Peyer's patch (tissue), 4 donors: ENCODE data around the gene C6orf163. TPM values are rescaled to one million over a fixed set of nuclear protein-coding genes. Genes with fewer than 3 reads are reported as not detected.
A peak's percentile ranks its signal among the peaks of the same experiment; 100 is the strongest.

Source experiments
- DNase-seq, 3 donors: peaks; one replicate each; pipeline ENCODE4 v3.0.0-alpha.2; 2017 to 2019
- H3K27ac ChIP-seq, 4 donors: fragments of 200-600 bp; sonication (generic); one replicate each; pipeline ENCODE4 v1.5.1; 2016 to 2019
- H3K27me3 ChIP-seq, 2 donors: fragments of 200-600 bp; sonication (generic); one replicate each; pipeline ENCODE4 v1.5.1; 2019
- H3K36me3 ChIP-seq, 3 donors: fragments of 200-600 bp; sonication (generic); one replicate each; pipeline ENCODE4 v1.5.1; 2016 to 2019
- H3K4me1 ChIP-seq, 4 donors: fragments of 200-600 bp; sonication (generic); one replicate each; pipeline ENCODE4 v1.5.1; 2016 to 2019
- H3K4me3 ChIP-seq, 4 donors: fragments of 200-600 bp; sonication (generic); 1 replicate in 3 of 4; 2 replicates in 1 of 4; pipeline ENCODE4 v1.5.1; 2016 to 2019; ENCODE audit warnings: mild to moderate bottlenecking in 1 of 4
- H3K9me3 ChIP-seq, 4 donors: fragments of 200-600 bp; sonication (generic); one replicate each; pipeline ENCODE4 v1.5.1; 2016 to 2019; ENCODE audit warnings: mild to moderate bottlenecking in 1 of 4
- CTCF ChIP-seq, 6 experiments: fragments of 450-650 bp in 4 of 6; fragments of 200-600 bp in 2 of 6; sonication (generic) in 1 of 6; IDR thresholded peaks; one replicate each; pipeline ENCODE4 v1.5.1; 2017 to 2019; ENCODE audit warnings: antibody characterized with exemption in 6 of 6, mild to moderate bottlenecking in 3 of 6, moderate library complexity in 1 of 6
- POLR2A ChIP-seq, 2 donors: fragments of 450-650 bp; IDR thresholded peaks; one replicate each; pipeline ENCODE4 v1.5.1; 2017; ENCODE audit warnings: antibody characterized with exemption in 2 of 2, mild to moderate bottlenecking in 2 of 2, moderate library complexity in 2 of 2
- total RNA-seq, 4 donors: library from RNA; depleted of rRNA; stranded (reverse); fragments of >200 nt; gene quantifications; one replicate each; pipeline ENCODE4 v1.1.0, GENCODE V29; 2016

The C6orf163 gene
- total RNA-seq, 4 donors from 2014 or later = 5.4 to 13.2 (median 7.4) TPM

DNA sequence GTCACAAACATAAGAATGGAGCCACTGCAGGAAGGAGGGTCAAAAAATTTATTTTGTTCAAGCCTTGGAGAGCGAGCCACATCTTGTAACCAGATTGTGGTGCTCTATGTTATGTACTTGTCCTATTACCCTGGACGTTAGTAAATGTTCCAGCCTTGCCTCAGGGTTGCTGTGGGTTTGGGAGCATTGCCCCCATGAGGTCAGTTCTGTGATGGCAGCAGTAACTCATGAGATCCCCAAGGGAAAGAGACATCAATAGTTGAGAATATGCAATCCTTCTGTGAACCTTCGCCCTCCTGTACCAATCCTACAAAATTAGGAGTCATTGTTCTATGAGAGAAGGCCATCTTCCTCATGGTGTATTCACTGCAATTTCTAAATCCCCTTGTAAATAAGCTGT lies 46.7 kb downstream of the C6orf163 start:
- no peaks in the 10 kb centered on the region for H3K9me3 ChIP-seq
- peak in 3 of 6 experiments; percentile 15 to 34 (median 26) for TF ChIP-seq CTCF (IDR thresholded peaks at IDR 0.05)
- no peak for TF ChIP-seq POLR2A (IDR thresholded peaks at IDR 0.05)
- DNase-seq = no peak
- no peak overlapping the region for H3K4me3 ChIP-seq
- H3K27ac ChIP-seq = no peak overlapping the region
- no peaks in the 10 kb centered on the region for H3K36me3 ChIP-seq
- H3K4me1 ChIP-seq = no peaks in the 10 kb centered on the region
- no peaks in the 10 kb centered on the region for H3K27me3 ChIP-seq

- Histone ChIP-seq H3K27ac (no peak overlapping the region), H3K27me3 (no peaks in the 10 kb centered on the region), H3K36me3 (no peaks in the 10 kb centered on the region), H3K9me3 (no peaks in the 10 kb centered on the region), H3K4me3 (no peak overlapping the region), H3K4me1 (no peaks in the 10 kb centered on the region)
- DNase-seq = peak in 1 of 3 donors; percentile 23
- no peak for TF ChIP-seq POLR2A (IDR thresholded peaks at IDR 0.05)
- peak; percentile 50 to 93 (median 80) for TF ChIP-seq CTCF (IDR thresholded peaks at IDR 0.05)
Measured at GRCh38 chr6:87393026-87393622, 48.5 kb downstream of the C6orf163 start.

- Histone ChIP-seq H3K27ac (no peak overlapping the region), H3K36me3 (no peaks in the 10 kb centered on the region), H3K4me1 (no peaks in the 10 kb centered on the region), H3K4me3 (no peak overlapping the region), H3K27me3 (no peaks in the 10 kb centered on the region), H3K9me3 (no peaks in the 10 kb centered on the region)
- TF ChIP-seq CTCF (IDR thresholded peaks at IDR 0.05) (no peak), POLR2A (IDR thresholded peaks at IDR 0.05) (no peak)
- no peak for DNase-seq
Measured at GRCh38 chr6:87395431-87395830, 50.8 kb downstream of the C6orf163 start.

- Histone ChIP-seq H3K4me1 (no peaks in the 10 kb centered on the region), H3K4me3 (no peak overlapping the region), H3K27me3 (no peaks in the 10 kb centered on the region), H3K9me3 (no peaks in the 10 kb centered on the region), H3K27ac (no peak overlapping the region), H3K36me3 (no peaks in the 10 kb centered on the region)
- no peak for TF ChIP-seq CTCF (IDR thresholded peaks at IDR 0.05)
- TF ChIP-seq POLR2A (IDR thresholded peaks at IDR 0.05) = no peak
- DNase-seq = no peak
Measured at GRCh38 chr6:87396595-87397392, 52.2 kb downstream of the C6orf163 start.

GRCh38 chr6:87397656-87398055 lies 53.0 kb downstream of the C6orf163 start:
- Histone ChIP-seq H3K9me3 (no peaks in the 10 kb centered on the region), H3K27ac (no peak overlapping the region), H3K36me3 (no peaks in the 10 kb centered on the region), H3K27me3 (no peaks in the 10 kb centered on the region), H3K4me3 (no peak overlapping the region), H3K4me1 (no peaks in the 10 kb centered on the region)
- TF ChIP-seq POLR2A (IDR thresholded peaks at IDR 0.05) = no peak
- TF ChIP-seq CTCF (IDR thresholded peaks at IDR 0.05) = no peak
- no peak for DNase-seq
